HL-60 (cell line): ENCODE data around the gene SCUBE1.
A peak's percentile ranks its signal among the peaks of the same experiment; 100 is the strongest.

ENCODE experiments used
- DNase-seq, 2 experiments: peaks; one replicate each; pipeline ENCODE4 v3.0.0-alpha.2; 2010 to 2020; ENCODE audit warnings: low read depth in 1 of 2, low spot score in 1 of 2
- H3K27ac ChIP-seq: fragments of 250-450 bp; sonication (Bioruptor Pico); replicated peaks from 2 replicates; pipeline ENCODE4 v1.5.1; 2020; ENCODE audit warnings: mild to moderate bottlenecking, moderate library complexity
- H3K27me3 ChIP-seq: fragments of 250-450 bp; sonication (Bioruptor Pico); 2 replicates; pipeline ENCODE4 v1.5.1; 2021; ENCODE audit warnings: mild to moderate bottlenecking, moderate library complexity; ENCODE audit not compliant: insufficient read depth, poor library complexity, severe bottlenecking
- H3K4me3 ChIP-seq: replicated peaks from 2 replicates; pipeline ENCODE4 v1.5.1; 2011; ENCODE audit warnings: mild to moderate bottlenecking, control low read depth, low read length; ENCODE audit not compliant: insufficient read depth
- CTCF ChIP-seq: IDR thresholded peaks from one replicate; pipeline ENCODE4 v1.5.1; 2011; ENCODE audit warnings: low read length, control low read depth, inconsistent platforms; ENCODE audit not compliant: insufficient read depth
- GABPA ChIP-seq: IDR thresholded peaks from 2 replicates; pipeline ENCODE4 v1.6.1; 2012; ENCODE audit warnings: low read depth
- POLR2AphosphoS5 ChIP-seq: IDR thresholded peaks from 2 replicates; pipeline ENCODE4 v1.6.1; 2012; ENCODE audit warnings: low read depth
- REST ChIP-seq: IDR thresholded peaks from 2 replicates; pipeline ENCODE4 v1.6.1; 2012; ENCODE audit warnings: low read depth; ENCODE audit not compliant: insufficient replicate concordance
- SPI1 ChIP-seq: IDR thresholded peaks from 2 replicates; pipeline ENCODE4 v1.6.1; 2012; ENCODE audit warnings: low read depth, mild to moderate bottlenecking, borderline replicate concordance

SCUBE1 gene

GRCh38 chr22:43238526-43239006, 104.6 kb downstream of the SCUBE1 start:
- no peak for DNase-seq
- TF ChIP-seq SPI1: no peak
- H3K4me3 ChIP-seq: no peak overlapping the region
- no peaks in the 10 kb centered on the region for H3K27me3 ChIP-seq
- no peak overlapping the region for H3K27ac ChIP-seq

- no peak overlapping the region for H3K4me3 ChIP-seq
- no peak for DNase-seq
- no peak overlapping the region for H3K27ac ChIP-seq
- no peaks in the 10 kb centered on the region for H3K27me3 ChIP-seq
- no peak for TF ChIP-seq CTCF
- no peak for TF ChIP-seq SPI1
- TF ChIP-seq REST: no peak
- TF ChIP-seq GABPA: no peak
- no peak for TF ChIP-seq POLR2AphosphoS5
Measured at GRCh38 chr22:43237280-43237679, 105.9 kb downstream of the SCUBE1 start.

- TF ChIP-seq REST: no peak
- no peak for TF ChIP-seq SPI1
- no peak for TF ChIP-seq GABPA
- no peak for TF ChIP-seq CTCF
- TF ChIP-seq POLR2AphosphoS5: no peak
Measured at GRCh38 chr22:43236411-43237166, 106.6 kb downstream of the SCUBE1 start.

GRCh38 chr22:43235445-43236409, 107.4 kb downstream of the SCUBE1 start:
- no peak for TF ChIP-seq SPI1
- no peak for TF ChIP-seq REST
- no peak for TF ChIP-seq CTCF
- TF ChIP-seq GABPA: no peak
- TF ChIP-seq POLR2AphosphoS5: no peak
- Histone ChIP-seq H3K27ac (no peak overlapping the region), H3K4me3 (no peak overlapping the region), H3K27me3 (no peaks in the 10 kb centered on the region)
- no peak for DNase-seq

More at GRCh38 chr22:43236411-43237166, 106.6 kb downstream of the SCUBE1 start:
- Histone ChIP-seq H3K4me3 (no peak overlapping the region), H3K27ac (no peak overlapping the region), H3K27me3 (no peaks in the 10 kb centered on the region)
- DNase-seq: peak in 1 of 2 experiments; percentile 11
